ENCODE measurements around the gene SDK1. TPM values are rescaled to one million over a fixed set of nuclear protein-coding genes. Genes with fewer than 3 reads are reported as not detected.

Gene SDK1
- total and polyA plus RNA-seq, 4 donors: 0.12 to 0.47 (median 0.36) TPM

GRCh38 chr7:4205828-4206227 lies 904.8 kb downstream of the SDK1 start (continued):
- TF ChIP-seq REST (IDR thresholded peaks at IDR 0.05) (no peak), RXRA (IDR thresholded peaks at IDR 0.05) (no peak), RAD21 (IDR thresholded peaks at IDR 0.05) (no peak), EGR1 (IDR thresholded peaks at IDR 0.05; ENCODE audit: low read depth in 2 of 2) (no peak), TAF1 (conservative IDR thresholded peaks at IDR 0.05) (no peak), FOXA2 (IDR thresholded peaks at IDR 0.05) (no peak)

- 96% methylated on average over 14 of the region's 14 CpGs for WGBS
- Histone ChIP-seq H3K36me3 (ENCODE audit: control insufficient read depth in 4 of 4, insufficient read depth in 3 of 4, low read depth in 1 of 4, low read length in 3 of 4) (no peaks in the 10 kb centered on the region), H3K27ac (ENCODE audit: low read depth in 1 of 2, low read length in 2 of 2) (no peak overlapping the region), H3K4me3 (ENCODE audit: low read depth in 1 of 3, low read length in 3 of 3) (no peak overlapping the region), H3K4me1 (ENCODE audit: control insufficient read depth in 4 of 4, insufficient read depth in 4 of 4, low read length in 3 of 4) (no peaks in the 10 kb centered on the region), H3K27me3 (ENCODE audit: control insufficient read depth in 4 of 4, insufficient read depth in 4 of 4, low read length in 3 of 4) (no peaks in the 10 kb centered on the region), H3K9me3 (ENCODE audit: control insufficient read depth in 4 of 4, low read length in 3 of 4) (no peaks in the 10 kb centered on the region), H3K9ac (ENCODE audit: low read depth in 1 of 2, low read length in 2 of 2) (no peak overlapping the region)
- TF ChIP-seq ATF3 (IDR thresholded peaks at IDR 0.05): no peak
- TF ChIP-seq ZBTB33 (IDR thresholded peaks at IDR 0.05): no peak
- TF ChIP-seq HNF4A (conservative IDR thresholded peaks at IDR 0.05): no peak
- TF ChIP-seq RXRA (IDR thresholded peaks at IDR 0.05): no peak
- TF ChIP-seq NR2F2 (IDR thresholded peaks at IDR 0.05): no peak
- no peak for TF ChIP-seq SP1 (IDR thresholded peaks at IDR 0.05)
- no peak for TF ChIP-seq CTCF (IDR thresholded peaks at IDR 0.05; ENCODE audit: low read depth, low read length, missing input control)
- no peak for TF ChIP-seq RAD21 (IDR thresholded peaks at IDR 0.05)
- DNase-seq (ENCODE audit: low spot score): no peak
These were observed 906.0 kb downstream of the SDK1 start for GRCh38 chr7:4207011-4207410.

- H3K9me3 ChIP-seq (ENCODE audit: control insufficient read depth in 4 of 4, low read length in 3 of 4): no peaks in the 10 kb centered on the region
- no peak for TF ChIP-seq JUND (IDR thresholded peaks at IDR 0.05)
- H3K27ac ChIP-seq (ENCODE audit: low read depth in 1 of 2, low read length in 2 of 2): no peak overlapping the region
- no peaks in the 10 kb centered on the region for H3K36me3 ChIP-seq (ENCODE audit: control insufficient read depth in 4 of 4, insufficient read depth in 3 of 4, low read depth in 1 of 4, low read length in 3 of 4)
- H3K4me1 ChIP-seq (ENCODE audit: control insufficient read depth in 4 of 4, insufficient read depth in 4 of 4, low read length in 3 of 4): no peaks in the 10 kb centered on the region
- H3K27me3 ChIP-seq (ENCODE audit: control insufficient read depth in 4 of 4, insufficient read depth in 4 of 4, low read length in 3 of 4): no peaks in the 10 kb centered on the region
- no peak for DNase-seq (ENCODE audit: low spot score)
- no peak overlapping the region for H3K4me3 ChIP-seq (ENCODE audit: low read depth in 1 of 3, low read length in 3 of 3)
- H3K9ac ChIP-seq (ENCODE audit: low read depth in 1 of 2, low read length in 2 of 2): no peak overlapping the region
- 94% methylated on average over 15 of the region's 15 CpGs for WGBS
These were observed 907.0 kb downstream of the SDK1 start for GRCh38 chr7:4208086-4208485.

Measured in liver (tissue), 9 donors.